ENCODE results near the gene ALDH5A1.

ALDH5A1 gene

GRCh38 chr6:24490948-24491347, 3.8 kb upstream of the ALDH5A1 start:
- TF ChIP-seq, protein P1, sequence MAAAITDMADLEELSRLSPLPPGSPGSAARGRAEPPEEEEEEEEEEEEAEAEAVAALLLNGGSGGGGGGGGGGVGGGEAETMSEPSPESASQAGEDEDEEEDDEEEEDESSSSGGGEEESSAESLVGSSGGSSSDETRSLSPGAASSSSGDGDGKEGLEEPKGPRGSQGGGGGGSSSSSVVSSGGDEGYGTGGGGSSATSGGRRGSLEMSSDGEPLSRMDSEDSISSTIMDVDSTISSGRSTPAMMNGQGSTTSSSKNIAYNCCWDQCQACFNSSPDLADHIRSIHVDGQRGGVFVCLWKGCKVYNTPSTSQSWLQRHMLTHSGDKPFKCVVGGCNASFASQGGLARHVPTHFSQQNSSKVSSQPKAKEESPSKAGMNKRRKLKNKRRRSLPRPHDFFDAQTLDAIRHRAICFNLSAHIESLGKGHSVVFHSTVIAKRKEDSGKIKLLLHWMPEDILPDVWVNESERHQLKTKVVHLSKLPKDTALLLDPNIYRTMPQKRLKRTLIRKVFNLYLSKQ (tag by site-specific recombination; IDR thresholded peaks at IDR 0.05; ENCODE audit: borderline replicate concordance), result no peak
- no peak for TF ChIP-seq KLF16 (tag by site-specific recombination; IDR thresholded peaks at IDR 0.05)
- TF ChIP-seq KLF7 (tag by site-specific recombination; IDR thresholded peaks at IDR 0.05; ENCODE audit: borderline replicate concordance), result no peak
- TF ChIP-seq BCL6B (tag by site-specific recombination; IDR thresholded peaks at IDR 0.05), result no peak
- no peak for TF ChIP-seq ZNF558 (tag by site-specific recombination; IDR thresholded peaks at IDR 0.05)
- no peak for TF ChIP-seq ZNF776 (tag by site-specific recombination; IDR thresholded peaks at IDR 0.05; ENCODE audit: borderline replicate concordance)
- no peak for TF ChIP-seq ZNF248 (tag by site-specific recombination; IDR thresholded peaks at IDR 0.05)
- no peak for TF ChIP-seq ZNF10 (tag by site-specific recombination; IDR thresholded peaks at IDR 0.05)
- no peak for TF ChIP-seq ZNF571 (tag by site-specific recombination; IDR thresholded peaks at IDR 0.05)
- TF ChIP-seq ZXDB (tag by site-specific recombination; IDR thresholded peaks at IDR 0.05), result no peak
- no peak for TF ChIP-seq ZNF555 (tag by site-specific recombination; conservative IDR thresholded peaks at IDR 0.05)
- TF ChIP-seq ZNF514 (tag by site-specific recombination; IDR thresholded peaks at IDR 0.05), result no peak
- Histone ChIP-seq H3K27ac (ENCODE audit: extremely low read depth, low read depth, low read length) (no peak overlapping the region), H3K4me3 (ENCODE audit: low read depth, low read length) (no peak overlapping the region), H3K4me1 (ENCODE audit: control insufficient read depth, insufficient read depth, low read length) (0 out of 2 replicates have a peak, but pooled peaks cover 2% of the 10 kb centered on the region), H3K36me3 (ENCODE audit: control insufficient read depth in 2 of 2, insufficient read depth in 1 of 2, low read length in 2 of 2) (no peaks in the 10 kb centered on the region), H3K9me3 (ENCODE audit: control insufficient read depth, insufficient read depth, low read depth, low read length) (no peaks in the 10 kb centered on the region)
- CTCF ChIA-PET, result interaction anchor here (0.7 to 1.1 kb wide), 2 partner anchors 32 to 217 kb away, joined by 3 to 4 read pairs; no protein-coding TSS in a partner anchor
- POLR2A ChIA-PET, result no interaction called here

DNA sequence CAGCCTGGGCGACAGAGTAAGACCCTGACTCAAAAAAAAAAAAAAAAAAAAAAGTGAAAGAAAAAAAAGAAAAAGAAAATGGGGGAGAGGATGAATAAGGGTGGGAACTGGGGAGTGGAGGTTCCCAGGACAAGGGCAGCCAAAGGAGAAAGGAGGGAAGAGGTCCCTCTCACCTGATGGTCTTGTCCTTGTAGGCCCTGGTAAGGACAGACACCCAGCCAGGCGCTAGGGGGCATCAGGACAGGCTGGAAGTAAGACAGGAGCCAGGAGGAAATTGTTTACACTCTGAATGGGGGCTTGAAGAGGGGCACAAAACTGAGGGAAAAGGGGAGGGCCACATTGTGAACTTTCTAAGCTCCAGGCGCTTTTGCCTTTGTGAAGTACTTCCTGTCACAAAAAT, 2.3 kb upstream of the ALDH5A1 start:
- ChIA-PET CTCF (interaction anchor here (1.0 to 2.2 kb wide), 2 partner anchors 18 to 21 kb away, joined by 4 to 5 read pairs; no protein-coding TSS in a partner anchor), POLR2A (no interaction called here)
- Histone ChIP-seq H3K4me1 (ENCODE audit: control insufficient read depth, insufficient read depth, low read length) (0 out of 2 replicates have a peak, but pooled peaks cover 2% of the 10 kb centered on the region), H3K4me3 (ENCODE audit: low read depth, low read length) (no peak overlapping the region), H3K9me3 (ENCODE audit: control insufficient read depth, insufficient read depth, low read depth, low read length) (no peaks in the 10 kb centered on the region), H3K36me3 (ENCODE audit: control insufficient read depth in 2 of 2, insufficient read depth in 1 of 2, low read length in 2 of 2) (peaks cover 0 to 9% of the 10 kb centered on the region in 2 experiments; a peak in 1 of 3 replicates), H3K27ac (ENCODE audit: extremely low read depth, low read depth, low read length) (no peak overlapping the region)
- TF ChIP-seq ZNF555 (tag by site-specific recombination; conservative IDR thresholded peaks at IDR 0.05), result no peak
- TF ChIP-seq, protein P2, sequence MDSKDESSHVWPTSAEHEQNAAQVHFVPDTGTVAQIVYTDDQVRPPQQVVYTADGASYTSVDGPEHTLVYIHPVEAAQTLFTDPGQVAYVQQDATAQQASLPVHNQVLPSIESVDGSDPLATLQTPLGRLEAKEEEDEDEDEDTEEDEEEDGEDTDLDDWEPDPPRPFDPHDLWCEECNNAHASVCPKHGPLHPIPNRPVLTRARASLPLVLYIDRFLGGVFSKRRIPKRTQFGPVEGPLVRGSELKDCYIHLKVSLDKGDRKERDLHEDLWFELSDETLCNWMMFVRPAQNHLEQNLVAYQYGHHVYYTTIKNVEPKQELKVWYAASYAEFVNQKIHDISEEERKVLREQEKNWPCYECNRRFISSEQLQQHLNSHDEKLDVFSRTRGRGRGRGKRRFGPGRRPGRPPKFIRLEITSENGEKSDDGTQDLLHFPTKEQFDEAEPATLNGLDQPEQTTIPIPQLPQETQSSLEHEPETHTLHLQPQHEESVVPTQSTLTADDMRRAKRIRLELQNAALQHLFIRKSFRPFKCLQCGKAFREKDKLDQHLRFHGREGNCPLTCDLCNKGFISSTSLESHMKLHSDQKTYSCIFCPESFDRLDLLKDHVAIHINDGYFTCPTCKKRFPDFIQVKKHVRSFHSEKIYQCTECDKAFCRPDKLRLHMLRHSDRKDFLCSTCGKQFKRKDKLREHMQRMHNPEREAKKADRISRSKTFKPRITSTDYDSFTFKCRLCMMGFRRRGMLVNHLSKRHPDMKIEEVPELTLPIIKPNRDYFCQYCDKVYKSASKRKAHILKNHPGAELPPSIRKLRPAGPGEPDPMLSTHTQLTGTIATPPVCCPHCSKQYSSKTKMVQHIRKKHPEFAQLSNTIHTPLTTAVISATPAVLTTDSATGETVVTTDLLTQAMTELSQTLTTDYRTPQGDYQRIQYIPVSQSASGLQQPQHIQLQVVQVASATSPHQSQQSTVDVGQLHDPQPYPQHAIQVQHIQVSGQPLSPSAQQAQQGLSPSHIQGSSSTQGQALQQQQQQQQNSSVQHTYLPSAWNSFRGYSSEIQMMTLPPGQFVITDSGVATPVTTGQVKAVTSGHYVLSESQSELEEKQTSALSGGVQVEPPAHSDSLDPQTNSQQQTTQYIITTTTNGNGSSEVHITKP (tag by site-specific recombination; IDR thresholded peaks at IDR 0.05), result peak; percentile 84
- TF ChIP-seq PRDM1 (tag by site-specific recombination; IDR thresholded peaks at IDR 0.05), result peak; percentile 63
- no peak for TF ChIP-seq HOXA7 (CRISPR knock-in tag; IDR thresholded peaks at IDR 0.05; ENCODE audit: borderline replicate concordance)
- TF ChIP-seq, protein P3, sequence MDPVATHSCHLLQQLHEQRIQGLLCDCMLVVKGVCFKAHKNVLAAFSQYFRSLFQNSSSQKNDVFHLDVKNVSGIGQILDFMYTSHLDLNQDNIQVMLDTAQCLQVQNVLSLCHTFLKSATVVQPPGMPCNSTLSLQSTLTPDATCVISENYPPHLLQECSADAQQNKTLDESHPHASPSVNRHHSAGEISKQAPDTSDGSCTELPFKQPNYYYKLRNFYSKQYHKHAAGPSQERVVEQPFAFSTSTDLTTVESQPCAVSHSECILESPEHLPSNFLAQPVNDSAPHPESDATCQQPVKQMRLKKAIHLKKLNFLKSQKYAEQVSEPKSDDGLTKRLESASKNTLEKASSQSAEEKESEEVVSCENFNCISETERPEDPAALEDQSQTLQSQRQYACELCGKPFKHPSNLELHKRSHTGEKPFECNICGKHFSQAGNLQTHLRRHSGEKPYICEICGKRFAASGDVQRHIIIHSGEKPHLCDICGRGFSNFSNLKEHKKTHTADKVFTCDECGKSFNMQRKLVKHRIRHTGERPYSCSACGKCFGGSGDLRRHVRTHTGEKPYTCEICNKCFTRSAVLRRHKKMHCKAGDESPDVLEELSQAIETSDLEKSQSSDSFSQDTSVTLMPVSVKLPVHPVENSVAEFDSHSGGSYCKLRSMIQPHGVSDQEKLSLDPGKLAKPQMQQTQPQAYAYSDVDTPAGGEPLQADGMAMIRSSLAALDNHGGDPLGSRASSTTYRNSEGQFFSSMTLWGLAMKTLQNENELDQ (tag by site-specific recombination; IDR thresholded peaks at IDR 0.05; ENCODE audit: low read depth), result no peak
- TF ChIP-seq OSR2 (tag by site-specific recombination; IDR thresholded peaks at IDR 0.05), result no peak

Measured in HEK293 (cell line).